ENCODE measurements around the gene YWHAE.
"Not testable (repeated sequence)": the region's sequence is repeated elsewhere in the genome, so short reads cannot be mapped to it uniquely, and the experiment has no call there.

Gene YWHAE

GRCh38 chr17:1398028-1398427 is 2.0 kb downstream of the YWHAE start:
- no peak for TF ChIP-seq CTCF (IDR thresholded peaks at IDR 0.05; ENCODE audit: low read depth, low read length)
- Histone ChIP-seq H3K27me3 (no peaks in the 10 kb centered on the region), H3K9me3 (no peaks in the 10 kb centered on the region), H3K4me3 (ENCODE audit: low read depth, low read length) (peak overlapping the region; percentile 91), H3K36me3 (peaks cover 9% of the 10 kb centered on the region), H3K4me1 (no peaks in the 10 kb centered on the region)
- DNase-seq, result no peak

- H3K4me1 ChIP-seq; H3K4me3 ChIP-seq (ENCODE audit: low read depth, low read length); H3K36me3 ChIP-seq: not testable (repeated sequence)
These were observed 4.0 kb downstream of the YWHAE start for GRCh38 chr17:1395876-1396665.

GRCh38 chr17:1391577-1391976 is 8.4 kb downstream of the YWHAE start:
- DNase-seq, result no peak
- Histone ChIP-seq H3K36me3 (peaks cover 9% of the 10 kb centered on the region), H3K4me1 (peaks cover 4% of the 10 kb centered on the region; the same call in 1 of the 2 replicates), H3K27me3 (no peaks in the 10 kb centered on the region), H3K9me3 (no peaks in the 10 kb centered on the region), H3K4me3 (ENCODE audit: low read depth, low read length) (no peak overlapping the region)
- no peak for TF ChIP-seq CTCF (IDR thresholded peaks at IDR 0.05; ENCODE audit: low read depth, low read length)

More at GRCh38 chr17:1395876-1396665, 4.0 kb downstream of the YWHAE start:
- DNase-seq, H3K27me3 ChIP-seq, H3K9me3 ChIP-seq: not testable (repeated sequence)

GRCh38 chr17:1390432-1391367 is 9.3 kb downstream of the YWHAE start:
- Histone ChIP-seq H3K27me3 (no peaks in the 10 kb centered on the region), H3K4me1 (peaks cover 4% of the 10 kb centered on the region; the same call in 1 of the 2 replicates), H3K4me3 (ENCODE audit: low read depth, low read length) (no peak overlapping the region), H3K9me3 (no peaks in the 10 kb centered on the region), H3K36me3 (peaks cover 1% of the 10 kb centered on the region)
- DNase-seq, result no peak
- TF ChIP-seq CTCF (IDR thresholded peaks at IDR 0.05; ENCODE audit: low read depth, low read length), result no peak

- H3K4me1 ChIP-seq; DNase-seq; H3K27me3 ChIP-seq; H3K9me3 ChIP-seq; H3K36me3 ChIP-seq; H3K4me3 ChIP-seq (ENCODE audit: low read depth, low read length): not testable (repeated sequence)
These were observed 12.4 kb downstream of the YWHAE start for GRCh38 chr17:1387490-1388227.

- not testable (repeated sequence) for H3K4me3 ChIP-seq (ENCODE audit: low read depth, low read length); H3K36me3 ChIP-seq; H3K27me3 ChIP-seq; H3K9me3 ChIP-seq; H3K4me1 ChIP-seq; DNase-seq
These were observed 13.3 kb downstream of the YWHAE start for GRCh38 chr17:1386675-1387190.

- Histone ChIP-seq H3K4me1 (peaks cover 4% of the 10 kb centered on the region; the same call in 1 of the 2 replicates), H3K4me3 (ENCODE audit: low read depth, low read length) (no peak overlapping the region), H3K9me3 (no peaks in the 10 kb centered on the region), H3K36me3 (peaks cover 3% of the 10 kb centered on the region; the same call in 1 of the 2 replicates), H3K27me3 (no peaks in the 10 kb centered on the region)
- no peak for TF ChIP-seq CTCF (IDR thresholded peaks at IDR 0.05; ENCODE audit: low read depth, low read length)
- no peak for DNase-seq
These were observed 13.8 kb downstream of the YWHAE start for GRCh38 chr17:1386265-1386664.

All from BE2C (cell line).